DOHH2 (cell line): ENCODE data around the gene DRC3.
A peak's percentile ranks its signal among the peaks of the same experiment; 100 is the strongest.

Source experiments
- H3F3A ChIP-seq: fragments of 200-600 bp; sonication (generic), shearing (Covaris generic); 2 replicates; pipeline ENCODE4 v1.6.0; 2016; ENCODE audit warnings: antibody characterized with exemption, mild to moderate bottlenecking; ENCODE audit not compliant: control insufficient read depth, insufficient read depth
- H3K27ac ChIP-seq: fragments of 200-600 bp; sonication (generic); 2 replicates; pipeline ENCODE4 v1.5.1; 2014; ENCODE audit warnings: low read depth, mild to moderate bottlenecking, low read length, moderate library complexity
- H3K27me3 ChIP-seq: fragments of 200-600 bp; sonication (generic); 2 replicates; pipeline ENCODE4 v1.6.1; 2014; ENCODE audit warnings: mild to moderate bottlenecking, low read length, mixed read lengths; ENCODE audit not compliant: control insufficient read depth
- H3K36me3 ChIP-seq: fragments of 200-600 bp; sonication (generic); 2 replicates; pipeline ENCODE4 v1.6.1; 2014; ENCODE audit warnings: mild to moderate bottlenecking, low read length, moderate library complexity, mixed read lengths; ENCODE audit not compliant: control insufficient read depth
- H3K4me1 ChIP-seq: fragments of 200-600 bp; sonication (generic); 2 replicates; pipeline ENCODE4 v1.6.1; 2014; ENCODE audit warnings: mild to moderate bottlenecking, low read length, mixed read lengths; ENCODE audit not compliant: control insufficient read depth
- H3K4me2 ChIP-seq: fragments of 200-600 bp; sonication (generic); 2 replicates; pipeline ENCODE4 v1.6.0; 2014; ENCODE audit warnings: mild to moderate bottlenecking, low read length, moderate library complexity
- H3K4me3 ChIP-seq: fragments of 200-600 bp; sonication (generic); 2 replicates; pipeline ENCODE4 v1.5.1; 2014; ENCODE audit warnings: mild to moderate bottlenecking, low read length, mixed read lengths
- H3K79me2 ChIP-seq: fragments of 200-600 bp; sonication (generic); 2 replicates; pipeline ENCODE4 v1.6.1; 2014; ENCODE audit warnings: mild to moderate bottlenecking, low read length, mixed read lengths; ENCODE audit not compliant: control insufficient read depth
- H3K9me2 ChIP-seq: fragments of 200-600 bp; sonication (generic); replicated peaks from 2 replicates; pipeline ENCODE4 v1.6.1; 2014; ENCODE audit warnings: mild to moderate bottlenecking, low read length, mixed read lengths; ENCODE audit not compliant: control insufficient read depth
- H3K9me3 ChIP-seq: fragments of 200-600 bp; sonication (generic); 2 replicates; pipeline ENCODE4 v1.6.1; 2014; ENCODE audit warnings: antibody characterized with exemption, low read length, mixed read lengths; ENCODE audit not compliant: control insufficient read depth, insufficient read depth
- H4K20me1 ChIP-seq: fragments of 200-600 bp; sonication (generic); 2 replicates; pipeline ENCODE4 v1.6.0; 2014; ENCODE audit warnings: low read depth, mild to moderate bottlenecking, antibody characterized with exemption, low read length, moderate library complexity; ENCODE audit not compliant: control insufficient read depth, insufficient read depth
- EZH2phosphoT487 ChIP-seq: fragments of 200-600 bp; sonication (generic); IDR thresholded peaks from 2 replicates; pipeline ENCODE4 v1.6.1; 2017; ENCODE audit warnings: borderline replicate concordance, mild to moderate bottlenecking, antibody characterized with exemption, low read length, moderate library complexity, mixed read lengths
- TF ChIP-seq, protein P1 (sequence below): fragments of 200-600 bp; sonication (generic); IDR thresholded peaks from one replicate; pipeline ENCODE4 v1.5.1; 2014; ENCODE audit warnings: antibody characterized with exemption, mild to moderate bottlenecking, low read depth, low read length; ENCODE audit not compliant: poor library complexity, severe bottlenecking

DRC3 gene

GRCh38 chr17:18043491-18043890 is 70.8 kb downstream of the DRC3 start:
- H3K4me3 ChIP-seq = no peak overlapping the region
- H3K9me2 ChIP-seq = no peaks in the 10 kb centered on the region
- H3K36me3 ChIP-seq = peaks cover 39% of the 10 kb centered on the region
- H3K4me1 ChIP-seq = peaks cover 31% of the 10 kb centered on the region
- no peaks in the 10 kb centered on the region for H3F3A ChIP-seq
- no peaks in the 10 kb centered on the region for H3K9me3 ChIP-seq
- H3K4me2 ChIP-seq = no peak overlapping the region
- H3K27ac ChIP-seq = no peak overlapping the region
- no peaks in the 10 kb centered on the region for H3K27me3 ChIP-seq
- TF ChIP-seq, protein P1, sequence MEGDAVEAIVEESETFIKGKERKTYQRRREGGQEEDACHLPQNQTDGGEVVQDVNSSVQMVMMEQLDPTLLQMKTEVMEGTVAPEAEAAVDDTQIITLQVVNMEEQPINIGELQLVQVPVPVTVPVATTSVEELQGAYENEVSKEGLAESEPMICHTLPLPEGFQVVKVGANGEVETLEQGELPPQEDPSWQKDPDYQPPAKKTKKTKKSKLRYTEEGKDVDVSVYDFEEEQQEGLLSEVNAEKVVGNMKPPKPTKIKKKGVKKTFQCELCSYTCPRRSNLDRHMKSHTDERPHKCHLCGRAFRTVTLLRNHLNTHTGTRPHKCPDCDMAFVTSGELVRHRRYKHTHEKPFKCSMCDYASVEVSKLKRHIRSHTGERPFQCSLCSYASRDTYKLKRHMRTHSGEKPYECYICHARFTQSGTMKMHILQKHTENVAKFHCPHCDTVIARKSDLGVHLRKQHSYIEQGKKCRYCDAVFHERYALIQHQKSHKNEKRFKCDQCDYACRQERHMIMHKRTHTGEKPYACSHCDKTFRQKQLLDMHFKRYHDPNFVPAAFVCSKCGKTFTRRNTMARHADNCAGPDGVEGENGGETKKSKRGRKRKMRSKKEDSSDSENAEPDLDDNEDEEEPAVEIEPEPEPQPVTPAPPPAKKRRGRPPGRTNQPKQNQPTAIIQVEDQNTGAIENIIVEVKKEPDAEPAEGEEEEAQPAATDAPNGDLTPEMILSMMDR = peak; percentile 39
- no peak for TF ChIP-seq EZH2phosphoT487
- H3K79me2 ChIP-seq = peaks cover 48% of the 10 kb centered on the region
- H4K20me1 ChIP-seq = no peaks in the 10 kb centered on the region

DNA sequence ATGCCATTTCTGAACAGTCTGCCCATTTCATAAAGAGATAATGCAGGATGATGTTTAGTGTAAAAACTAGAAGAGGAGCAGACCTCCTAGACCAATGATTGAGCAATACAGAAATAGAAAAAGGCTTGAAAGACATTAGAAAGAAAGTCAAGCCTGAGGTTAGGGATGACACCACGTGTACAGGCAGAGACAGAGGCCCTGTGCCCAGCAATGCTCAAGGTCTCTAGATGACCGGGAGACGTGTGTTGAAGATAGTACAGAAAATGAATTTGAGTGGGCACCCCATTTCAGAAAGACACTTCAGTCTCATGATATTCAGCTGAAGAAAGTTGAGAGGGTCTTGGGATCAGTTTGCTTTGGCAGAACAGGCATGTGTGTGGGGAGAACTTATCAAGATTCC is 71.9 kb downstream of the DRC3 start:
- Histone ChIP-seq H3K79me2 (peaks cover 43% of the 10 kb centered on the region), H4K20me1 (no peaks in the 10 kb centered on the region), H3K36me3 (peaks cover 35% of the 10 kb centered on the region), H3K4me1 (peaks cover 31% of the 10 kb centered on the region), H3K27me3 (no peaks in the 10 kb centered on the region), H3K9me3 (no peaks in the 10 kb centered on the region), H3F3A (no peaks in the 10 kb centered on the region), H3K9me2 (no peaks in the 10 kb centered on the region), H3K4me3 (no peak overlapping the region), H3K27ac (no peak overlapping the region), H3K4me2 (no peak overlapping the region)
- TF ChIP-seq EZH2phosphoT487 = no peak
- TF ChIP-seq, protein P1 = no peak

GRCh38 chr17:18045691-18046350 is 73.2 kb downstream of the DRC3 start:
- Histone ChIP-seq H3K9me2 (no peaks in the 10 kb centered on the region), H3K36me3 (peaks cover 38% of the 10 kb centered on the region), H4K20me1 (no peaks in the 10 kb centered on the region), H3F3A (no peaks in the 10 kb centered on the region), H3K4me3 (no peak overlapping the region), H3K79me2 (peaks cover 31% of the 10 kb centered on the region), H3K9me3 (no peaks in the 10 kb centered on the region), H3K27me3 (no peaks in the 10 kb centered on the region), H3K27ac (no peak overlapping the region), H3K4me1 (peaks cover 24% of the 10 kb centered on the region), H3K4me2 (no peak overlapping the region)
- no peak for TF ChIP-seq EZH2phosphoT487
- TF ChIP-seq, protein P1 = no peak
